ENCODE data around the gene FBXO34. TPM values are rescaled to one million over a fixed set of nuclear protein-coding genes. Genes with fewer than 3 reads are reported as not detected.

FBXO34 gene
- total and polyA plus RNA-seq, 10 of the 15 experiments (the other 5 are each of a cell fraction or from before 2014, with no cell fraction given): 5.6 to 22.8 (median 17.6) TPM

DNA sequence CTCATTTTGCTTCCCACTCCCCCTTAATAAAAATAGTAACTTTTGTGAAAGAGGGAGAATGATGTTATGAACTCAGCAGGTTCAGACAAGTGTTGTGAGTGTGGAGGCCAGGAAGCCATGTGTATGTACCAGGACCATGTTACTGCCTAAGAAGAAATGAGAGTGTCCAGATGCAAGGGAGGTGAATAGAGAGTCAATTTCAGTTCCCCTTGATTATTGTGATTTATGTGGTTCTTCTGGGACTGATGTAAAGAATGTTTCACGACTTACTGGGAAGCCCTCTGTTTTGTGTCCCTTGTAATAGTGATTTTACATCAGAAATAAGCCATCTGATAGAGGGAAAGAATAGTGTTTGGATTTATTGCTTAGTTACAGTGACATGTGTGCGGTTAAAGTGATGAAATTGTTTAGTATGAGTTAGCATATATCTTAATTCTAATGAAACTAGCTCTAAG is 32.5 kb downstream of the FBXO34 start:
- 50% methylated on average over 2 of the region's 2 CpGs for WGBS (ENCODE audit: insufficient coverage, insufficient replicate concordance, low lambda C conversion rate, missing lambda C conversion rate)
- ChIA-PET CTCF (interaction anchor here (0.9 to 4.4 kb wide), 3 partner anchors 17 to 32 kb away, joined by 3 to 20 read pairs (median 3); partner anchors contain the start of gene FBXO34), POLR2A (interaction anchor here (0.6 to 1.6 kb wide), 2 partner anchors 31 to 251 kb away, joined by 3 to 6 read pairs; no protein-coding TSS in a partner anchor), SMC1A (ENCODE audit: uncharacterized antibody, unreplicated experiment) (interaction anchor here (1.0 to 2.9 kb wide), 13 partner anchors 9 to 112 kb away, joined by 3 to 15 read pairs (median 4); no protein-coding TSS in a partner anchor), RAD21 (ENCODE audit: unreplicated experiment) (interaction anchor here (0.6 to 2.2 kb wide), 4 partner anchors 33 to 204 kb away, joined by 3 to 5 read pairs (median 4); no protein-coding TSS in a partner anchor)
- H4K20me1 ChIP-seq (ENCODE audit: control insufficient read depth, insufficient read depth): no peaks in the 10 kb centered on the region
- peak; percentile 57 for FAIRE-seq
- in situ Hi-C loops (cut with MboI): no loop called here
- no peak overlapping the region for H3K9ac ChIP-seq (ENCODE audit: control insufficient read depth, insufficient read depth, low read length)
- no peak overlapping the region; the same call in 1 of the 2 replicates for H3K4me2 ChIP-seq (ENCODE audit: control insufficient read depth, insufficient read depth)
- peak overlapping the region; percentile 9; the same call in 1 of the 2 replicates for H3K27ac ChIP-seq (ENCODE audit: control insufficient read depth, insufficient read depth)
- TF ChIP-seq RUNX3 (IDR thresholded peaks at IDR 0.05; ENCODE audit: low read length) (0 out of 2 replicates have a peak, but pooled peaks have one; percentile 23), SPI1 (IDR thresholded peaks at IDR 0.05; ENCODE audit: borderline replicate concordance, insufficient read depth, low read depth, low read length) (peak; percentile 71), RCOR1 (conservative IDR thresholded peaks at IDR 0.05; ENCODE audit: low read depth, low read length) (no peak)
- DNase-seq (ENCODE audit: low read depth, low spot score): no peak
- H3K9me3 ChIP-seq (replicated peaks; ENCODE audit: control insufficient read depth, insufficient read depth, low read length): no peaks in the 10 kb centered on the region; the same call in 2 of the 3 replicates
- intact Hi-C loops (cut with micrococcal nuclease; ENCODE audit: unreplicated experiment): no loop called here
- peaks cover 24% of the 10 kb centered on the region for H3K79me2 ChIP-seq (ENCODE audit: control insufficient read depth, insufficient read depth, low read length)
- H2AFZ ChIP-seq (ENCODE audit: control insufficient read depth, low read depth, low read length): no peak overlapping the region
- ATAC-seq: peak; percentile 78
- H3K4me3 ChIP-seq: no peak overlapping the region
- H3K36me3 ChIP-seq (ENCODE audit: control insufficient read depth in 2 of 2, insufficient read depth in 2 of 2, low read length in 1 of 2): no peaks in the 10 kb centered on the region; a peak in 1 of 4 replicates
- peaks cover 29% of the 10 kb centered on the region for H3K4me1 ChIP-seq (ENCODE audit: control insufficient read depth, insufficient read depth, low read length)
- H3K27me3 ChIP-seq (replicated peaks in 1 of 2; ENCODE audit: control insufficient read depth in 2 of 2, insufficient read depth in 2 of 2, low read length in 1 of 2): no peaks in the 10 kb centered on the region
- BruUV-seq (replicated peaks): no TSS peak

DNA sequence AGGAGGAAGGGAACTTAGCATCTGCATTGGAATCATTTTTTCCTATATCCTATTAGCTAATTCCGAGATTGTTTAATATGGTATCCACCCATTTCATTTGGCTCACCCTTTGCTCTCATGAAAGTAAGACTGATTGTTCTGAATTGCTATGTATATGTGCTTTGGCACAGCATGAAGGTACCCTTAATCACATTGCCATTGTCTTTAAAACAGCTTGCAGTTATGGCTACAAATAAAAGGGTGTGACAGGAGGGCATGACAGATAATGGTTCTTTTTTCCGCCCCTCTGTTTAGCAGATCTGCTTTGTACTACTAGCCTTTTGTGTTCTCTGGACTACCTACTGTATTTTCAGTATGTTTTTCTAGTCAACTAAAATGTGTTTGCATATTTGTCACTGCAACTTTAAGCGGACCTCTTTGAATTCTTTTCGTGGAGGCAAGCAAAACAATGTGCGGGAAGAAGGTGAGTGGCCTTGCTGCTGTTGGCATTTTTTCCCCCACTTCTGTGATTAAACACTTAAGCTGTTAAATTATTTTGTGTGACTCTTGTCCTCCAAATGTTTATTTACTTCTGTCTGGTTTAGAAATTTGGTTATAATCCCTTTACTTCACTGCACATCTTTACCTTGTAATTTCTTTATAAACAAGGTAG is 35.8 kb downstream of the FBXO34 start:
- Histone ChIP-seq H3K79me2 (ENCODE audit: control insufficient read depth, insufficient read depth, low read length) (peaks cover 19% of the 10 kb centered on the region), H4K20me1 (ENCODE audit: control insufficient read depth, insufficient read depth) (no peaks in the 10 kb centered on the region), H3K9me3 (replicated peaks; ENCODE audit: control insufficient read depth, insufficient read depth, low read length) (peaks cover 3% of the 10 kb centered on the region; the same call in 2 of the 3 replicates), H2AFZ (ENCODE audit: control insufficient read depth, low read depth, low read length) (no peak overlapping the region), H3K27me3 (replicated peaks in 1 of 2; ENCODE audit: control insufficient read depth in 2 of 2, insufficient read depth in 2 of 2, low read length in 1 of 2) (no peaks in the 10 kb centered on the region), H3K4me1 (ENCODE audit: control insufficient read depth, insufficient read depth, low read length) (peaks cover 19% of the 10 kb centered on the region), H3K36me3 (ENCODE audit: control insufficient read depth in 2 of 2, insufficient read depth in 2 of 2, low read length in 1 of 2) (no peaks in the 10 kb centered on the region; a peak in 1 of 4 replicates), H3K4me2 (ENCODE audit: control insufficient read depth, insufficient read depth) (no peak overlapping the region), H3K27ac (ENCODE audit: control insufficient read depth, insufficient read depth) (no peak overlapping the region), H3K9ac (ENCODE audit: control insufficient read depth, insufficient read depth, low read length) (no peak overlapping the region), H3K4me3 (no peak overlapping the region)
- no peak for ATAC-seq
- 97% methylated on average over 5 of the region's 5 CpGs for WGBS (ENCODE audit: insufficient coverage, insufficient replicate concordance, low lambda C conversion rate, missing lambda C conversion rate)
- ChIA-PET CTCF (interaction anchor here (1.2 kb wide), 2 partner anchors 19 to 48 kb away, joined by 3 read pairs; no protein-coding TSS in a partner anchor), RAD21 (ENCODE audit: unreplicated experiment) (no interaction called here), SMC1A (ENCODE audit: uncharacterized antibody, unreplicated experiment) (no interaction called here), POLR2A (no interaction called here)
- DNase-seq (ENCODE audit: low read depth, low spot score): no peak
- no peak for FAIRE-seq
- in situ Hi-C loops (cut with MboI): no loop called here
- intact Hi-C loops (cut with micrococcal nuclease; ENCODE audit: unreplicated experiment): no loop called here
- BruUV-seq (replicated peaks): no TSS peak
- TF ChIP-seq KAT2A (conservative IDR thresholded peaks at IDR 0.05; ENCODE audit: control insufficient read depth, low read depth, low read length) (no peak), KDM1A (IDR thresholded peaks at IDR 0.05; ENCODE audit: borderline replicate concordance) (no peak)
- TF ChIP-seq, protein P1, sequence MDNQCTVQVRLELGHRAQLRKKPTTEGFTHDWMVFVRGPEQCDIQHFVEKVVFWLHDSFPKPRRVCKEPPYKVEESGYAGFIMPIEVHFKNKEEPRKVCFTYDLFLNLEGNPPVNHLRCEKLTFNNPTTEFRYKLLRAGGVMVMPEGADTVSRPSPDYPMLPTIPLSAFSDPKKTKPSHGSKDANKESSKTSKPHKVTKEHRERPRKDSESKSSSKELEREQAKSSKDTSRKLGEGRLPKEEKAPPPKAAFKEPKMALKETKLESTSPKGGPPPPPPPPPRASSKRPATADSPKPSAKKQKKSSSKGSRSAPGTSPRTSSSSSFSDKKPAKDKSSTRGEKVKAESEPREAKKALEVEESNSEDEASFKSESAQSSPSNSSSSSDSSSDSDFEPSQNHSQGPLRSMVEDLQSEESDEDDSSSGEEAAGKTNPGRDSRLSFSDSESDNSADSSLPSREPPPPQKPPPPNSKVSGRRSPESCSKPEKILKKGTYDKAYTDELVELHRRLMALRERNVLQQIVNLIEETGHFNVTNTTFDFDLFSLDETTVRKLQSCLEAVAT (IDR thresholded peaks at IDR 0.05): no peak
- TF ChIP-seq, protein P2, sequence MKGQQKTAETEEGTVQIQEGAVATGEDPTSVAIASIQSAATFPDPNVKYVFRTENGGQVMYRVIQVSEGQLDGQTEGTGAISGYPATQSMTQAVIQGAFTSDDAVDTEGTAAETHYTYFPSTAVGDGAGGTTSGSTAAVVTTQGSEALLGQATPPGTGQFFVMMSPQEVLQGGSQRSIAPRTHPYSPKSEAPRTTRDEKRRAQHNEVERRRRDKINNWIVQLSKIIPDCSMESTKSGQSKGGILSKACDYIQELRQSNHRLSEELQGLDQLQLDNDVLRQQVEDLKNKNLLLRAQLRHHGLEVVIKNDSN (IDR thresholded peaks at IDR 0.05; ENCODE audit: borderline replicate concordance, extremely low read length, insufficient read depth, low read depth, low read length): no peak
- TF ChIP-seq, protein P3, sequence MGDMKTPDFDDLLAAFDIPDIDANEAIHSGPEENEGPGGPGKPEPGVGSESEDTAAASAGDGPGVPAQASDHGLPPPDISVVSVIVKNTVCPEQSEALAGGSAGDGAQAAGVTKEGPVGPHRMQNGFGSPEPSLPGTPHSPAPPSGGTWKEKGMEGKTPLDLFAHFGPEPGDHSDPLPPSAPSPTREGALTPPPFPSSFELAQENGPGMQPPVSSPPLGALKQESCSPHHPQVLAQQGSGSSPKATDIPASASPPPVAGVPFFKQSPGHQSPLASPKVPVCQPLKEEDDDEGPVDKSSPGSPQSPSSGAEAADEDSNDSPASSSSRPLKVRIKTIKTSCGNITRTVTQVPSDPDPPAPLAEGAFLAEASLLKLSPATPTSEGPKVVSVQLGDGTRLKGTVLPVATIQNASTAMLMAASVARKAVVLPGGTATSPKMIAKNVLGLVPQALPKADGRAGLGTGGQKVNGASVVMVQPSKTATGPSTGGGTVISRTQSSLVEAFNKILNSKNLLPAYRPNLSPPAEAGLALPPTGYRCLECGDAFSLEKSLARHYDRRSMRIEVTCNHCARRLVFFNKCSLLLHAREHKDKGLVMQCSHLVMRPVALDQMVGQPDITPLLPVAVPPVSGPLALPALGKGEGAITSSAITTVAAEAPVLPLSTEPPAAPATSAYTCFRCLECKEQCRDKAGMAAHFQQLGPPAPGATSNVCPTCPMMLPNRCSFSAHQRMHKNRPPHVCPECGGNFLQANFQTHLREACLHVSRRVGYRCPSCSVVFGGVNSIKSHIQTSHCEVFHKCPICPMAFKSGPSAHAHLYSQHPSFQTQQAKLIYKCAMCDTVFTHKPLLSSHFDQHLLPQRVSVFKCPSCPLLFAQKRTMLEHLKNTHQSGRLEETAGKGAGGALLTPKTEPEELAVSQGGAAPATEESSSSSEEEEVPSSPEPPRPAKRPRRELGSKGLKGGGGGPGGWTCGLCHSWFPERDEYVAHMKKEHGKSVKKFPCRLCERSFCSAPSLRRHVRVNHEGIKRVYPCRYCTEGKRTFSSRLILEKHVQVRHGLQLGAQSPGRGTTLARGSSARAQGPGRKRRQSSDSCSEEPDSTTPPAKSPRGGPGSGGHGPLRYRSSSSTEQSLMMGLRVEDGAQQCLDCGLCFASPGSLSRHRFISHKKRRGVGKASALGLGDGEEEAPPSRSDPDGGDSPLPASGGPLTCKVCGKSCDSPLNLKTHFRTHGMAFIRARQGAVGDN (IDR thresholded peaks at IDR 0.05): no peak

All from GM12878 (cell line).